ENCODE data around the gene PROM1.

Gene PROM1

GRCh38 chr4:16026160-16026761, 57.6 kb downstream of the PROM1 start:
- no peak for DNase-seq (ENCODE audit: low read depth in 2 of 2)

GRCh38 chr4:16025268-16025667, 58.6 kb downstream of the PROM1 start:
- no peak for DNase-seq (ENCODE audit: low read depth in 2 of 2)

GRCh38 chr4:16023776-16024408, 59.9 kb downstream of the PROM1 start:
- DNase-seq (ENCODE audit: low read depth in 2 of 2), result no peak

GRCh38 chr4:16021804-16022560, 61.8 kb downstream of the PROM1 start:
- DNase-seq (ENCODE audit: low read depth in 2 of 2), result no peak

- DNase-seq (ENCODE audit: low read depth in 2 of 2), result no peak
These were observed 64.2 kb downstream of the PROM1 start for GRCh38 chr4:16019649-16020048.

GRCh38 chr4:16018841-16019240, 65.0 kb downstream of the PROM1 start:
- DNase-seq (ENCODE audit: low read depth in 2 of 2), result no peak

GRCh38 chr4:16018061-16018676, 65.7 kb downstream of the PROM1 start:
- DNase-seq (ENCODE audit: low read depth in 2 of 2), result no peak

GRCh38 chr4:16016536-16016935, 67.3 kb downstream of the PROM1 start:
- no peak for DNase-seq (ENCODE audit: low read depth in 2 of 2)

- no peak for DNase-seq (ENCODE audit: low read depth in 2 of 2)
These were observed 72.7 kb downstream of the PROM1 start for GRCh38 chr4:16011173-16011572.

GRCh38 chr4:16009153-16009552, 74.7 kb downstream of the PROM1 start:
- DNase-seq (ENCODE audit: low read depth in 2 of 2), result no peak

GRCh38 chr4:16007471-16008095, 76.2 kb downstream of the PROM1 start:
- no peak for DNase-seq (ENCODE audit: low read depth in 2 of 2)

- DNase-seq (ENCODE audit: low read depth in 2 of 2), result no peak
These were observed 76.9 kb downstream of the PROM1 start for GRCh38 chr4:16006771-16007446.

- DNase-seq (ENCODE audit: low read depth in 2 of 2), result no peak
These were observed 78.1 kb downstream of the PROM1 start for GRCh38 chr4:16005676-16006075.

- DNase-seq (ENCODE audit: low read depth in 2 of 2), result peak in 1 of 2 donors; percentile 13
These were observed 82.4 kb downstream of the PROM1 start for GRCh38 chr4:16001484-16001858.

GRCh38 chr4:16000708-16001483, 82.9 kb downstream of the PROM1 start:
- DNase-seq (ENCODE audit: low read depth in 2 of 2), result no peak

GRCh38 chr4:15996773-15997172, 87.0 kb downstream of the PROM1 start:
- no peak for DNase-seq (ENCODE audit: low read depth in 2 of 2)

GRCh38 chr4:15995826-15996225, 88.0 kb downstream of the PROM1 start:
- DNase-seq (ENCODE audit: low read depth in 2 of 2), result no peak

- DNase-seq (ENCODE audit: low read depth in 2 of 2), result no peak
These were observed 91.7 kb downstream of the PROM1 start for GRCh38 chr4:15992167-15992485.

- DNase-seq (ENCODE audit: low read depth in 2 of 2), result no peak
These were observed 93.1 kb downstream of the PROM1 start for GRCh38 chr4:15990570-15991285.

GRCh38 chr4:15989424-15989823, 94.4 kb downstream of the PROM1 start:
- no peak for DNase-seq (ENCODE audit: low read depth in 2 of 2)

Measured in activated CD8-positive, alpha-beta memory T cell treated with anti-CD3 and anti-CD28 coated beads for 4 hours (primary cell).